SK-N-SH treated with all-trans-retinoic acid at 6 μM for 48 hours (cell line): Measurements from ENCODE around the gene CDC42BPB.

Experiments used
- ATAC-seq: fragments of 200-7000 bp; cut with Tn5 transposase; 3 replicates; pipeline ENCODE4 v1.9.1; 2020; ENCODE audit warnings: mild to moderate bottlenecking, moderate library complexity
- ARNTL ChIP-seq: fragments of 450-650 bp; formaldehyde crosslinking; IDR thresholded peaks from 2 replicates; pipeline ENCODE4 v1.5.0; 2020; ENCODE audit warnings: low read depth, mild to moderate bottlenecking, moderate library complexity, borderline replicate concordance
- BACH2 ChIP-seq: fragments of 250-450 bp; sonication (Bioruptor Pico); IDR thresholded peaks from 2 replicates; pipeline ENCODE4 v1.9.0; 2021; ENCODE audit warnings: mild to moderate bottlenecking, borderline replicate concordance
- CSDC2 ChIP-seq: fragments of 250-450 bp; sonication (Bioruptor Pico); IDR thresholded peaks from 2 replicates; pipeline ENCODE4 v1.5.0; 2020; ENCODE audit warnings: mild to moderate bottlenecking, moderate library complexity
- ESRRG ChIP-seq: fragments of 250-450 bp; sonication (Bioruptor Pico); IDR thresholded peaks from 2 replicates; pipeline ENCODE4 v1.6.1; 2021; ENCODE audit warnings: mild to moderate bottlenecking
- GLIS3 ChIP-seq: fragments of 250-450 bp; sonication (Bioruptor Pico); IDR thresholded peaks from 2 replicates; pipeline ENCODE4 v1.5.0; 2020; ENCODE audit warnings: mild to moderate bottlenecking, moderate library complexity
- ISL1 ChIP-seq: fragments of 250-450 bp; sonication (Bioruptor Pico); IDR thresholded peaks from 2 replicates; pipeline ENCODE4 v2.1.2; 2022; ENCODE audit warnings: mild to moderate bottlenecking, moderate library complexity
- OSR1 ChIP-seq: fragments of 250-450 bp; sonication (Bioruptor Pico); IDR thresholded peaks from 2 replicates; pipeline ENCODE4 v1.8.0; 2022; ENCODE audit warnings: moderate library complexity, mild to moderate bottlenecking, inconsistent platforms
- PPARA ChIP-seq: fragments of 250-450 bp; sonication (Bioruptor Pico); IDR thresholded peaks from 2 replicates; pipeline ENCODE4 v1.5.0; 2020; ENCODE audit warnings: mild to moderate bottlenecking, borderline replicate concordance
- RARB ChIP-seq: fragments of 250-450 bp; sonication (Bioruptor Pico); IDR thresholded peaks from 2 replicates; pipeline ENCODE4 v1.8.0; 2021; ENCODE audit warnings: mild to moderate bottlenecking, moderate library complexity
- SNAI2 ChIP-seq: fragments of 250-450 bp; sonication (Bioruptor Pico); IDR thresholded peaks from 2 replicates; pipeline ENCODE4 v1.5.0; 2020; ENCODE audit warnings: mild to moderate bottlenecking, moderate library complexity
- TCF4 ChIP-seq: fragments of 250-450 bp; sonication (Bioruptor Pico); IDR thresholded peaks from 2 replicates; pipeline ENCODE4 v1.8.0; 2021; ENCODE audit warnings: mild to moderate bottlenecking, moderate library complexity, borderline replicate concordance
- TOX ChIP-seq: fragments of 250-450 bp; sonication (Bioruptor Pico); IDR thresholded peaks from 2 replicates; pipeline ENCODE4 v1.8.0; 2021; ENCODE audit warnings: mild to moderate bottlenecking, moderate library complexity, borderline replicate concordance
- ZFP3 ChIP-seq: fragments of 250-450 bp; sonication (Bioruptor Pico); IDR thresholded peaks from 2 replicates; pipeline ENCODE4 v1.5.0; 2020; ENCODE audit warnings: mild to moderate bottlenecking, moderate library complexity
- ZFP30 ChIP-seq: fragments of 450-650 bp; formaldehyde crosslinking; IDR thresholded peaks from 2 replicates; pipeline ENCODE4 v1.5.0; 2022; ENCODE audit warnings: mild to moderate bottlenecking, moderate library complexity
- ZNF565 ChIP-seq: fragments of 450-650 bp; formaldehyde crosslinking; conservative IDR thresholded peaks from 2 replicates; pipeline ENCODE4 v1.5.0; 2020; ENCODE audit warnings: low read depth, mild to moderate bottlenecking, moderate library complexity
- ZNF70 ChIP-seq: fragments of 450-650 bp; formaldehyde crosslinking; IDR thresholded peaks from 2 replicates; pipeline ENCODE4 v1.5.0; 2020; ENCODE audit warnings: mild to moderate bottlenecking, moderate library complexity
- ZNF8 ChIP-seq: fragments of 450-650 bp; formaldehyde crosslinking; IDR thresholded peaks from 2 replicates; pipeline ENCODE4 v1.5.0; 2020; ENCODE audit warnings: mild to moderate bottlenecking, moderate library complexity
- TF ChIP-seq, protein P1 (sequence below): fragments of 250-450 bp; sonication (Bioruptor Pico); IDR thresholded peaks from 2 replicates; pipeline ENCODE4 v1.8.0; 2021; ENCODE audit warnings: low read depth, mild to moderate bottlenecking, moderate library complexity, borderline replicate concordance
- TF ChIP-seq, protein P2 (sequence below): fragments of 250-450 bp; sonication (Bioruptor Pico); IDR thresholded peaks from 2 replicates; pipeline ENCODE4 v1.5.1; 2021; ENCODE audit warnings: mild to moderate bottlenecking, moderate library complexity
- TF ChIP-seq, protein P3 (sequence below): fragments of 250-450 bp; sonication (Bioruptor Pico); IDR thresholded peaks from 2 replicates; pipeline ENCODE4 v1.8.0; 2020; ENCODE audit warnings: mild to moderate bottlenecking, moderate library complexity, borderline replicate concordance
- TF ChIP-seq, protein P4 (sequence below): fragments of 250-450 bp; sonication (Bioruptor Pico); IDR thresholded peaks from 2 replicates; pipeline ENCODE4 v1.5.0; 2020; ENCODE audit warnings: mild to moderate bottlenecking, moderate library complexity

Gene CDC42BPB

DNA sequence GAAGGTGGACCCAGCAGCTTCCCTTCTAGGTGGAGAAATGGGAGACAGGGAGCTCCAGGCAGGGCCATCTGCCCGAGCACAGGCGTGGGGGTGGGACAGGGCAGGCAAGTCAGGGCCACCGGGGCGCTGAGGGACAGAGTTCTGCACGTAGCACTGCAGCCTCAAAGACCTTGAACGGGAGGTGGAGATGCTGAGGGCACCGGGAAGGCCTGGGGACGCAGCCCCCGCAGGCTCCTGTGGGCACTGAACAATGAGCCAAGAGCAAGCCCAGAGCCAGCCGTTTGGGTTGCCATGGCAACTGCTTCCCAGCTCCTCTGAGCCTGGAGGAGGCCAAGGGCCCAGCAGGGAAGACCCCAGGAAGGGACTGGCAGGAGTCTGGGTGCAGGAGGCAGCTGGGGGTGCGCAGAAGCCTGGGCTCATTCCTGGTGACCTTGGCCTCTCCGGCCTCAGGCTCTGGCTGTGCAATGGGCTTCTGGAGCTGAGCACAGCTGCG is 30.0 kb upstream of the CDC42BPB start:
- TF ChIP-seq, protein P1, sequence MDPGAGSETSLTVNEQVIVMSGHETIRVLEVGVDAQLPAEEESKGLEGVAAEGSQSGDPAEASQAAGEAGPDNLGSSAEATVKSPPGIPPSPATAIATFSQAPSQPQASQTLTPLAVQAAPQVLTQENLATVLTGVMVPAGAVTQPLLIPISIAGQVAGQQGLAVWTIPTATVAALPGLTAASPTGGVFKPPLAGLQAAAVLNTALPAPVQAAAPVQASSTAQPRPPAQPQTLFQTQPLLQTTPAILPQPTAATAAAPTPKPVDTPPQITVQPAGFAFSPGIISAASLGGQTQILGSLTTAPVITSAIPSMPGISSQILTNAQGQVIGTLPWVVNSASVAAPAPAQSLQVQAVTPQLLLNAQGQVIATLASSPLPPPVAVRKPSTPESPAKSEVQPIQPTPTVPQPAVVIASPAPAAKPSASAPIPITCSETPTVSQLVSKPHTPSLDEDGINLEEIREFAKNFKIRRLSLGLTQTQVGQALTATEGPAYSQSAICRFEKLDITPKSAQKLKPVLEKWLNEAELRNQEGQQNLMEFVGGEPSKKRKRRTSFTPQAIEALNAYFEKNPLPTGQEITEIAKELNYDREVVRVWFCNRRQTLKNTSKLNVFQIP (CRISPR knock-in tag) = no peak
- TF ChIP-seq ZFP30 (CRISPR knock-in tag) = no peak
- TF ChIP-seq TOX (CRISPR knock-in tag) = no peak
- TF ChIP-seq CSDC2 (CRISPR knock-in tag) = no peak
- no peak for TF ChIP-seq SNAI2 (CRISPR knock-in tag)
- TF ChIP-seq, all 23 proteins: peak for 0
- ATAC-seq = no peak

DNA sequence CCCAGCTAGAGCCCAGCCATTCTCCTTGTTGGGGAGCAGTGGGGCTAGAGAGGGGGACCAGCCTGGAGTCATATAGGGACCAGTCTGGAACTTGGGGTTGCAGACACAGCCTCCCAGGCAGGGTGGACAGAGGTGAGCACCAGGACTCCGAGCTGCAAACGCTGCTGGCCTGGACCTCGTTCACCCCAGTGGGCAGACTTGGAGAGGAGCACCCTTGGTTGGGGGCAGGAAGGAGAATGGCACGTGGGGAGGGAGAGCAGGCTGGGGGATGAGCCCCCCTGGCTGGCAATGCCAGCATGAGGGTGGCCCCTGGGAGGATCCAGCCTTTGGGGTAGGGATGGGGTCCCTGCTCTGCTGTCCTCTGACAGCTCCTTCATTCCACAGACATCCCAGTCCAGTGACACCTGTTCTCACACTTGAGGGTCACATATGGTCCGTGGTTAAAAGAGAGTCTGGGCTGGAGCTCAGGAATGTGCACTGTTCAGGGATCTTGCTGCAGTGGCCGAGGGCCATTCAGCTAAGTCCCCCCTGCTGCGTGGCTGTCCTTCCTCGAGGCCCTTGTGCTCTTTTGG is 29.5 kb upstream of the CDC42BPB start:
- TF ChIP-seq SNAI2 (CRISPR knock-in tag) = no peak
- TF ChIP-seq BACH2 (CRISPR knock-in tag) = no peak
- TF ChIP-seq TCF4 = no peak
- no peak for TF ChIP-seq ESRRG
- TF ChIP-seq ISL1 (CRISPR knock-in tag) = no peak
- no peak for TF ChIP-seq ZNF70 (CRISPR knock-in tag)
- TF ChIP-seq, protein P1 (CRISPR knock-in tag) = no peak
- TF ChIP-seq ZFP30 (CRISPR knock-in tag) = no peak
- TF ChIP-seq, protein P2, sequence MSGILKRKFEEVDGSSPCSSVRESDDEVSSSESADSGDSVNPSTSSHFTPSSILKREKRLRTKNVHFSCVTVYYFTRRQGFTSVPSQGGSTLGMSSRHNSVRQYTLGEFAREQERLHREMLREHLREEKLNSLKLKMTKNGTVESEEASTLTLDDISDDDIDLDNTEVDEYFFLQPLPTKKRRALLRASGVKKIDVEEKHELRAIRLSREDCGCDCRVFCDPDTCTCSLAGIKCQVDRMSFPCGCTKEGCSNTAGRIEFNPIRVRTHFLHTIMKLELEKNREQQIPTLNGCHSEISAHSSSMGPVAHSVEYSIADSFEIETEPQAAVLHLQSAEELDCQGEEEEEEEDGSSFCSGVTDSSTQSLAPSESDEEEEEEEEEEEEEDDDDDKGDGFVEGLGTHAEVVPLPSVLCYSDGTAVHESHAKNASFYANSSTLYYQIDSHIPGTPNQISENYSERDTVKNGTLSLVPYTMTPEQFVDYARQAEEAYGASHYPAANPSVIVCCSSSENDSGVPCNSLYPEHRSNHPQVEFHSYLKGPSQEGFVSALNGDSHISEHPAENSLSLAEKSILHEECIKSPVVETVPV (CRISPR knock-in tag) = no peak
- no peak for TF ChIP-seq ZNF8
- no peak for TF ChIP-seq ARNTL (CRISPR knock-in tag)
- TF ChIP-seq, protein P3, sequence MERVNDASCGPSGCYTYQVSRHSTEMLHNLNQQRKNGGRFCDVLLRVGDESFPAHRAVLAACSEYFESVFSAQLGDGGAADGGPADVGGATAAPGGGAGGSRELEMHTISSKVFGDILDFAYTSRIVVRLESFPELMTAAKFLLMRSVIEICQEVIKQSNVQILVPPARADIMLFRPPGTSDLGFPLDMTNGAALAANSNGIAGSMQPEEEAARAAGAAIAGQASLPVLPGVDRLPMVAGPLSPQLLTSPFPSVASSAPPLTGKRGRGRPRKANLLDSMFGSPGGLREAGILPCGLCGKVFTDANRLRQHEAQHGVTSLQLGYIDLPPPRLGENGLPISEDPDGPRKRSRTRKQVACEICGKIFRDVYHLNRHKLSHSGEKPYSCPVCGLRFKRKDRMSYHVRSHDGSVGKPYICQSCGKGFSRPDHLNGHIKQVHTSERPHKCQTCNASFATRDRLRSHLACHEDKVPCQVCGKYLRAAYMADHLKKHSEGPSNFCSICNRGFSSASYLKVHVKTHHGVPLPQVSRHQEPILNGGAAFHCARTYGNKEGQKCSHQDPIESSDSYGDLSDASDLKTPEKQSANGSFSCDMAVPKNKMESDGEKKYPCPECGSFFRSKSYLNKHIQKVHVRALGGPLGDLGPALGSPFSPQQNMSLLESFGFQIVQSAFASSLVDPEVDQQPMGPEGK (CRISPR knock-in tag) = no peak
- TF ChIP-seq RARB (CRISPR knock-in tag) = no peak
- no peak for TF ChIP-seq OSR1 (CRISPR knock-in tag)
- TF ChIP-seq CSDC2 (CRISPR knock-in tag) = no peak
- TF ChIP-seq, protein P4, sequence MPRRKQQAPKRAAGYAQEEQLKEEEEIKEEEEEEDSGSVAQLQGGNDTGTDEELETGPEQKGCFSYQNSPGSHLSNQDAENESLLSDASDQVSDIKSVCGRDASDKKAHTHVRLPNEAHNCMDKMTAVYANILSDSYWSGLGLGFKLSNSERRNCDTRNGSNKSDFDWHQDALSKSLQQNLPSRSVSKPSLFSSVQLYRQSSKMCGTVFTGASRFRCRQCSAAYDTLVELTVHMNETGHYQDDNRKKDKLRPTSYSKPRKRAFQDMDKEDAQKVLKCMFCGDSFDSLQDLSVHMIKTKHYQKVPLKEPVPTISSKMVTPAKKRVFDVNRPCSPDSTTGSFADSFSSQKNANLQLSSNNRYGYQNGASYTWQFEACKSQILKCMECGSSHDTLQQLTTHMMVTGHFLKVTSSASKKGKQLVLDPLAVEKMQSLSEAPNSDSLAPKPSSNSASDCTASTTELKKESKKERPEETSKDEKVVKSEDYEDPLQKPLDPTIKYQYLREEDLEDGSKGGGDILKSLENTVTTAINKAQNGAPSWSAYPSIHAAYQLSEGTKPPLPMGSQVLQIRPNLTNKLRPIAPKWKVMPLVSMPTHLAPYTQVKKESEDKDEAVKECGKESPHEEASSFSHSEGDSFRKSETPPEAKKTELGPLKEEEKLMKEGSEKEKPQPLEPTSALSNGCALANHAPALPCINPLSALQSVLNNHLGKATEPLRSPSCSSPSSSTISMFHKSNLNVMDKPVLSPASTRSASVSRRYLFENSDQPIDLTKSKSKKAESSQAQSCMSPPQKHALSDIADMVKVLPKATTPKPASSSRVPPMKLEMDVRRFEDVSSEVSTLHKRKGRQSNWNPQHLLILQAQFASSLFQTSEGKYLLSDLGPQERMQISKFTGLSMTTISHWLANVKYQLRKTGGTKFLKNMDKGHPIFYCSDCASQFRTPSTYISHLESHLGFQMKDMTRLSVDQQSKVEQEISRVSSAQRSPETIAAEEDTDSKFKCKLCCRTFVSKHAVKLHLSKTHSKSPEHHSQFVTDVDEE = no peak
- no peak for ATAC-seq

DNA sequence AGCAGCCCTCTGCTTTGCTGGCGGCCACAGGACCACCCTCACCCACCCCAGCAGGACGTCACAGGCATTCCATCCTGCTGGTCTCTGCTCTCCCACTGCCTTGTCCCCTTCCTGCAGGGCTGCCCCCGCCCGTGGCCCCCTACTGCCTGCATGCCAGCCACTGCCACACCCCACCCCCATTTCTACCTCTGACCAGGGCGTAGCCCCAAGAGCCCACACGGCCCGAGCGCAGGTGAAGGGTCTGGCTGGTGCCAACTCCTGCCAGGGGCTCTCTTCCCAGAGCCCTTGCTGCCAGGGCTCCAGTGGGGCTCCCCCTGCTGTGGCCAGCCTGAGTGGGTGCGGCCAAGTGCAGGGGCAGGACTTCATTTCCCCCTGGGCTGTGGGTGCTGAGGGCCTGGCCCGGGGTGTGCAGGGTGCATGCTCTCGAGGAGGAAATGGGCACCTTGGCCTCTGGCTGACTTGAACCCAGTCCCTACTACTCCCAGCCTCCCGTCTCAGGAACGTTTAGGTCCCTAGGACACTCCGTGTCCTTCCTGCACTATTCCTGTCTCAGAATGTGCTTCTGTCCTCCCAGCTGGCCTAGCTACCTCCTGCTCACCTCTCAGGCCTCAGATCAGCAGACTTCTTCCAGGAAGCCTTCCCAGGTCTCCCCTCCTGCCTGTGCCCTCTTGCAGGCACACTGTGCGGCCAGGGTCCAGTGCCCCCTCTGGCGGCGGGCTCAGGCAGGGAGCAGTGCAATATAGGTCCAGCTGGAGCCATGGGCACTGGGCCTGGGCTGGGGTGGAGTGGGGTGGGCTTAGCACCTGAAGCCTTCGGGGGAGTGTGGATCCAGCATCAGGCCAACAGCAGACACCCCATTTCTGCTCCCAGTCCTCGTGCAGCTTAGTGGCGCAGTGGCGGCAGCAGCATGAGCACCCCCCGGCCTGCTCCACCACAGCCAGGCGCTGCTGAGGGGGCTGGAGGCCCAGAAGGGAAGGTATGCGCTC is 28.1 kb upstream of the CDC42BPB start:
- ATAC-seq = no peak; the same call in 2 of the 3 replicates
- TF ChIP-seq BACH2 (CRISPR knock-in tag) (no peak), PPARA (no peak), OSR1 (CRISPR knock-in tag) (no peak), RARB (CRISPR knock-in tag) (no peak), GLIS3 (no peak), ZNF70 (CRISPR knock-in tag) (no peak), ZNF565 (CRISPR knock-in tag) (no peak), ZFP3 (CRISPR knock-in tag) (no peak), ARNTL (CRISPR knock-in tag) (no peak), CSDC2 (CRISPR knock-in tag) (no peak)
- TF ChIP-seq, protein P4 = no peak
